OCI-LY3 (cell line): ENCODE results near the gene KISS1.
"Not testable (repeated sequence)": the region's sequence is repeated elsewhere in the genome, so short reads cannot be mapped to it uniquely, and the experiment has no call there.

Experiments
- H2AFZ ChIP-seq: fragments of 200-600, 300-600 bp; shearing (Covaris generic); 2 replicates; pipeline ENCODE4 v1.6.0; 2014; ENCODE audit warnings: antibody characterized with exemption, low read depth, low read length
- H3K27ac ChIP-seq: fragments of 200-600, 300-600 bp; sonication (generic); 2 replicates; pipeline ENCODE4 v1.5.1; 2014; ENCODE audit warnings: mild to moderate bottlenecking, low read length, moderate library complexity, mixed read lengths
- H3K27me3 ChIP-seq: fragments of 200-600, 300-600 bp; sonication (generic); 2 replicates; pipeline ENCODE4 v1.6.1; 2014; ENCODE audit warnings: low read depth, low read length, mixed read lengths
- H3K36me3 ChIP-seq: fragments of 200-600, 300-600 bp; sonication (generic); replicated peaks from 2 replicates; pipeline ENCODE3; 2014; ENCODE audit warnings: low read depth, low read length, mixed read lengths
- H3K4me1 ChIP-seq: fragments of 300-600, 200-600 bp; sonication (generic); 2 replicates; pipeline ENCODE4 v1.6.1; 2014; ENCODE audit warnings: low read length, mixed read lengths
- H3K4me2 ChIP-seq: fragments of 200-600, 300-600 bp; sonication (generic); 2 replicates; pipeline ENCODE4 v1.6.1; 2014; ENCODE audit warnings: low read length, mixed read lengths
- H3K4me3 ChIP-seq: fragments of 300-600, 200-600 bp; sonication (generic); 2 replicates; pipeline ENCODE4 v1.5.1; 2014; ENCODE audit warnings: antibody characterized with exemption, mild to moderate bottlenecking, low read length, moderate library complexity
- H3K79me2 ChIP-seq: fragments of 300-600, 200-600 bp; shearing (Covaris generic); 2 replicates; pipeline ENCODE4 v1.6.1; 2014; ENCODE audit warnings: mild to moderate bottlenecking, low read length, mixed read lengths
- H3K9ac ChIP-seq: fragments of 300-600, 200-600 bp; shearing (Covaris generic); 2 replicates; pipeline ENCODE4 v1.6.0; 2014; ENCODE audit warnings: mild to moderate bottlenecking, low read length, moderate library complexity
- H3K9me3 ChIP-seq: fragments of 200-600, 300-600 bp; shearing (Covaris generic); 2 replicates; pipeline ENCODE4 v1.6.1; 2014; ENCODE audit warnings: low read length, mixed read lengths; ENCODE audit not compliant: insufficient read depth
- H4K20me1 ChIP-seq: fragments of 200-600, 300-600 bp; sonication (generic); 2 replicates; pipeline ENCODE4 v1.6.1; 2016; ENCODE audit warnings: low read length, mixed read lengths; ENCODE audit not compliant: insufficient read depth
- CTCF ChIP-seq: fragments of 200-600, 300-600 bp; sonication (generic); IDR thresholded peaks from 2 replicates; pipeline ENCODE4 v1.5.1; 2014; ENCODE audit warnings: antibody characterized with exemption, low read length, low read depth
- EZH2phosphoT487 ChIP-seq: fragments of 200-600 bp; shearing (Covaris generic); IDR thresholded peaks from 2 replicates; pipeline ENCODE4 v1.6.1; 2018; ENCODE audit warnings: antibody characterized with exemption, mixed run types, low read depth

The KISS1 gene

DNA sequence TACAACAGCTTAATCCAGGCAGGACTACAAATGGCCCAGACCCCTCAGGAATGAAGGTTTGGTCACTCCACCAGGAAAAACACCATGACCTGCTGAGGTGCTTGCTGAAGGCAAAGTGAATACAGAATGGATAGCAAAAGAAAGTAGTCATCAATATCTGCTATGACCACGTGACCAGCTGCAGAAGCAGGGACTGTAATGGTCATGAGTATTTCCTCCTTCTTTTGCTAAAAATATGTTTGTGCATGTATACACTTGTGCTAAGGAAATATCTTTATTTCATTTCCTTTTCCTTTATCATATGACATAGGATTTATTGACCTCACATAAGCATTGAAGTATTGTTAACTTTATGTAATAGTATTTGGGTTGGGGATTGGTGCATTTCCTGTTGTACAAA lies 43.9 kb upstream of the KISS1 start:
- Histone ChIP-seq H3K4me2 (no peak overlapping the region), H3K79me2 (no peaks in the 10 kb centered on the region), H3K9me3 (no peaks in the 10 kb centered on the region), H3K9ac (no peak overlapping the region), H4K20me1 (no peaks in the 10 kb centered on the region), H3K27me3 (peaks cover 8% of the 10 kb centered on the region; the same call in 1 of the 2 replicates), H3K36me3 (no peaks in the 10 kb centered on the region), H3K4me1 (no peaks in the 10 kb centered on the region), H3K27ac (no peak overlapping the region), H3K4me3 (no peak overlapping the region), H2AFZ (no peak overlapping the region)
- TF ChIP-seq CTCF (no peak), EZH2phosphoT487 (no peak)

- H3K79me2 ChIP-seq, H4K20me1 ChIP-seq, H3K4me3 ChIP-seq, H3K27ac ChIP-seq, H3K9me3 ChIP-seq, H3K4me2 ChIP-seq, H3K36me3 ChIP-seq, H3K9ac ChIP-seq, H3K27me3 ChIP-seq, H2AFZ ChIP-seq, H3K4me1 ChIP-seq: not testable (repeated sequence)
Measured at GRCh38 chr1:204239401-204239800, 43.1 kb upstream of the KISS1 start.

- H3K4me3 ChIP-seq, H4K20me1 ChIP-seq, H2AFZ ChIP-seq, H3K79me2 ChIP-seq, H3K36me3 ChIP-seq, H3K4me1 ChIP-seq, H3K9ac ChIP-seq, H3K4me2 ChIP-seq, H3K9me3 ChIP-seq, H3K27ac ChIP-seq: not testable (repeated sequence)
- peaks cover 14% of the 10 kb centered on the region for H3K27me3 ChIP-seq
Measured at GRCh38 chr1:204238520-204238919, 42.2 kb upstream of the KISS1 start.

GRCh38 chr1:204237515-204237914 lies 41.2 kb upstream of the KISS1 start:
- not testable (repeated sequence) for H3K4me2 ChIP-seq, H4K20me1 ChIP-seq, H3K36me3 ChIP-seq, H3K4me1 ChIP-seq, H3K4me3 ChIP-seq, H3K9ac ChIP-seq, H3K27ac ChIP-seq, H3K9me3 ChIP-seq, H3K79me2 ChIP-seq, H2AFZ ChIP-seq
- H3K27me3 ChIP-seq, result peaks cover 14% of the 10 kb centered on the region

GRCh38 chr1:204232526-204232925 lies 36.2 kb upstream of the KISS1 start:
- no peak overlapping the region for H3K4me3 ChIP-seq

More at GRCh38 chr1:204232526-204232925, 36.2 kb upstream of the KISS1 start:
- no peaks in the 10 kb centered on the region for H3K9me3 ChIP-seq
- H3K36me3 ChIP-seq, result no peaks in the 10 kb centered on the region
- no peak overlapping the region for H3K9ac ChIP-seq
- no peak for TF ChIP-seq CTCF
- no peak for TF ChIP-seq EZH2phosphoT487
- peaks cover 14% of the 10 kb centered on the region for H3K27me3 ChIP-seq
- H2AFZ ChIP-seq, result no peak overlapping the region
- no peaks in the 10 kb centered on the region for H3K4me1 ChIP-seq
- no peak overlapping the region for H3K27ac ChIP-seq
- H4K20me1 ChIP-seq, result no peaks in the 10 kb centered on the region
- H3K79me2 ChIP-seq, result no peaks in the 10 kb centered on the region
- no peak overlapping the region for H3K4me2 ChIP-seq
